CD4-positive, alpha-beta T cell treated with Interleukin-21 for 1 hour (primary cell): ENCODE measurements around the gene CNGA3.
"Not testable (repeated sequence)": the region's sequence is repeated elsewhere in the genome, so short reads cannot be mapped to it uniquely, and the experiment has no call there.

Source experiments
- DNase-seq: peaks from one replicate; pipeline ENCODE4 v3.0.0-alpha.2; 2020

CNGA3 gene

GRCh38 chr2:98405301-98405700 lies 59.0 kb downstream of the CNGA3 start:
- DNase-seq: no peak

- no peak for DNase-seq
These were observed 61.9 kb downstream of the CNGA3 start for GRCh38 chr2:98408155-98408554.

- DNase-seq: peak; percentile 83
These were observed 66.6 kb downstream of the CNGA3 start for GRCh38 chr2:98412751-98413458.

- not testable (repeated sequence) for DNase-seq
These were observed 68.0 kb downstream of the CNGA3 start for GRCh38 chr2:98414246-98414645.

GRCh38 chr2:98415719-98416248 lies 69.5 kb downstream of the CNGA3 start:
- not testable (repeated sequence) for DNase-seq

GRCh38 chr2:98416383-98417159 lies 70.3 kb downstream of the CNGA3 start:
- DNase-seq: no peak

- DNase-seq: no peak
These were observed 73.3 kb downstream of the CNGA3 start for GRCh38 chr2:98419544-98419943.

- DNase-seq: no peak
These were observed 73.9 kb downstream of the CNGA3 start for GRCh38 chr2:98419977-98420725.

GRCh38 chr2:98422449-98422848 lies 76.2 kb downstream of the CNGA3 start:
- DNase-seq: no peak

- no peak for DNase-seq
These were observed 80.5 kb downstream of the CNGA3 start for GRCh38 chr2:98426771-98427170.

- no peak for DNase-seq
These were observed 85.9 kb downstream of the CNGA3 start for GRCh38 chr2:98432145-98432544.

GRCh38 chr2:98433363-98433964 lies 87.2 kb downstream of the CNGA3 start:
- no peak for DNase-seq

GRCh38 chr2:98434492-98434891 lies 88.2 kb downstream of the CNGA3 start:
- no peak for DNase-seq

- not testable (repeated sequence) for DNase-seq
These were observed 89.4 kb downstream of the CNGA3 start for GRCh38 chr2:98435670-98436069.

GRCh38 chr2:98436734-98437133 lies 90.5 kb downstream of the CNGA3 start:
- DNase-seq: no peak

GRCh38 chr2:98438190-98439133 lies 92.2 kb downstream of the CNGA3 start:
- peak; percentile 61 for DNase-seq

- DNase-seq: no peak
These were observed 95.6 kb downstream of the CNGA3 start for GRCh38 chr2:98441706-98442450.

- DNase-seq: no peak
These were observed 96.2 kb downstream of the CNGA3 start for GRCh38 chr2:98442488-98442887.

GRCh38 chr2:98444436-98445176 lies 98.3 kb downstream of the CNGA3 start, which contains the start of gene INPP4A:
INPP4A (plus strand) TSS chr2:98444858; CDS start chr2:98520049, 75,191 bp downstream.
- peak; percentile 83 for DNase-seq

GRCh38 chr2:98445177-98445682 lies 99.0 kb downstream of the CNGA3 start:
- DNase-seq: no peak
